LHCN-M2 (cell line): ENCODE data around the gene FCHO2. TPM values are rescaled to one million over a fixed set of nuclear protein-coding genes. Genes with fewer than 3 reads are reported as not detected.

ENCODE experiments used
- DNase-seq: peaks from one replicate; pipeline ENCODE4 v3.0.0-alpha.2; 2012; ENCODE audit warnings: low read depth
- total RNA-seq: library from RNA; depleted of rRNA; stranded (reverse); fragments of >200 nt; gene quantifications from 2 replicates; pipeline ENCODE4 v1.2.3, GENCODE V29; 2014

The FCHO2 gene
- total RNA-seq, 1 experiment from 2014 or later, result 14.9 TPM

- DNase-seq, result peak; percentile 34
These were observed 73.3 kb downstream of the FCHO2 start for GRCh38 chr5:73028991-73029595.

- no peak for DNase-seq
These were observed 74.7 kb downstream of the FCHO2 start for GRCh38 chr5:73030531-73030930.

GRCh38 chr5:73030995-73031394, 75.2 kb downstream of the FCHO2 start:
- peak; percentile 80 for DNase-seq

- DNase-seq, result peak; percentile 91
These were observed 76.0 kb downstream of the FCHO2 start for GRCh38 chr5:73031839-73032238.

- no peak for DNase-seq
These were observed 76.8 kb downstream of the FCHO2 start for GRCh38 chr5:73032635-73033034.

- DNase-seq, result no peak
These were observed 81.7 kb downstream of the FCHO2 start for GRCh38 chr5:73037545-73037944.

- DNase-seq, result no peak
These were observed 83.2 kb downstream of the FCHO2 start for GRCh38 chr5:73039082-73039481.

- no peak for DNase-seq
These were observed 87.2 kb downstream of the FCHO2 start for GRCh38 chr5:73042993-73043392.

- DNase-seq, result no peak
These were observed 88.7 kb downstream of the FCHO2 start for GRCh38 chr5:73044546-73044945.

- DNase-seq, result no peak
These were observed 89.8 kb downstream of the FCHO2 start for GRCh38 chr5:73045623-73046022.

- peak; percentile 35 for DNase-seq
These were observed 105.8 kb downstream of the FCHO2 start for GRCh38 chr5:73061593-73061992.

- DNase-seq, result peak; percentile 89
These were observed 110.6 kb downstream of the FCHO2 start for GRCh38 chr5:73066466-73066865.

GRCh38 chr5:73067213-73067612, 111.4 kb downstream of the FCHO2 start:
- peak; percentile 21 for DNase-seq

- no peak for DNase-seq
These were observed 125.3 kb downstream of the FCHO2 start for GRCh38 chr5:73081093-73081492.

- peak; percentile 40 for DNase-seq
These were observed 132.2 kb downstream of the FCHO2 start for GRCh38 chr5:73088026-73088425.

- peak; percentile 86 for DNase-seq
These were observed 138.1 kb downstream of the FCHO2 start for GRCh38 chr5:73093943-73094342.

GRCh38 chr5:73094415-73094814, 138.6 kb downstream of the FCHO2 start:
- DNase-seq, result no peak

GRCh38 chr5:73095564-73096238, 139.9 kb downstream of the FCHO2 start:
- DNase-seq, result no peak

GRCh38 chr5:73096239-73096575, 140.4 kb downstream of the FCHO2 start:
- peak; percentile 34 for DNase-seq

GRCh38 chr5:73097740-73098139, 141.9 kb downstream of the FCHO2 start:
- DNase-seq, result no peak

GRCh38 chr5:73100109-73100508, 144.3 kb downstream of the FCHO2 start:
- DNase-seq, result no peak

- DNase-seq, result no peak
These were observed 148.0 kb downstream of the FCHO2 start for GRCh38 chr5:73103870-73104299.

- DNase-seq, result no peak
These were observed 148.5 kb downstream of the FCHO2 start for GRCh38 chr5:73104326-73104725.

GRCh38 chr5:73106335-73106734, 150.5 kb downstream of the FCHO2 start:
- DNase-seq, result no peak
